Small intestine (tissue), 7 donors: ENCODE data around the gene HOXB4. TPM values are rescaled to one million over a fixed set of nuclear protein-coding genes. Genes with fewer than 3 reads are reported as not detected.

Source experiments
- DNase-seq, 2 donors: peaks; one replicate each; pipeline versions ENCODE4 v3.0.0 to v3.0.0-alpha.2; 2013
- FAIRE-seq: peaks from 2 replicates; lab custom pipeline; 2012; peaks lifted over from hg19 to GRCh38; lab: Jason Lieb, UNC
- H3K27ac ChIP-seq, 3 donors: one replicate each; pipeline ENCODE4 v1.5.1; 2013; ENCODE audit warnings: low read length in 2 of 3, mild to moderate bottlenecking in 2 of 3, control low read depth in 1 of 3, inconsistent platforms in 1 of 3, low read depth in 1 of 3, moderate library complexity in 1 of 3
- H3K27me3 ChIP-seq, 3 donors: one replicate each; pipeline ENCODE4 v1.6.1; 2013; ENCODE audit warnings: low read length in 3 of 3, inconsistent platforms in 1 of 3; ENCODE audit not compliant: control insufficient read depth in 3 of 3, insufficient read depth in 3 of 3
- H3K36me3 ChIP-seq, 3 donors: one replicate each; pipeline ENCODE4 v1.6.1; 2013; ENCODE audit warnings: low read length in 3 of 3, inconsistent platforms in 1 of 3, low read depth in 1 of 3, mild to moderate bottlenecking in 1 of 3, moderate library complexity in 1 of 3; ENCODE audit not compliant: control insufficient read depth in 3 of 3, insufficient read depth in 2 of 3
- H3K4me1 ChIP-seq, 3 donors: one replicate each; pipeline ENCODE4 v1.6.1; 2013; ENCODE audit warnings: low read length in 2 of 3, inconsistent platforms in 1 of 3, low read depth in 1 of 3, mild to moderate bottlenecking in 1 of 3, moderate library complexity in 1 of 3; ENCODE audit not compliant: control insufficient read depth in 3 of 3, insufficient read depth in 2 of 3
- H3K4me3 ChIP-seq, 3 donors: one replicate each; pipeline ENCODE4 v1.5.1; 2013; ENCODE audit warnings: low read length in 3 of 3, control low read depth in 1 of 3, inconsistent platforms in 1 of 3, low read depth in 1 of 3, mild to moderate bottlenecking in 1 of 3, moderate library complexity in 1 of 3
- H3K9me3 ChIP-seq, 2 donors: one replicate each; pipeline ENCODE4 v1.6.1; 2013; ENCODE audit warnings: low read depth in 1 of 2, low read length in 1 of 2; ENCODE audit not compliant: control insufficient read depth in 2 of 2, insufficient read depth in 1 of 2
- WGBS, 3 donors: extraction: QIAGEN DNeasy Blood & Tissue Kit; methylation state at CpG; one replicate each; pipeline ENCODE4 v1.1.7; 2013; 5-methylcytosine and 5-hydroxymethylcytosine counted together
- polyA plus RNA-seq, 4 donors: library from polyadenylated mRNA; stranded (reverse) in 3 of 4; unstranded in 1 of 4; fragments of 200-250 nt in 3 of 4; fragments of 120-200 nt in 1 of 4; gene quantifications; one replicate each; pipeline versions ENCODE4 v1.2.1 to v1.2.3, GENCODE V29; 2013
- donor health status: healthy with polysubstance abuse.
- donor health status: control.
- donor health status: control.
- donor health status: Bipolar disorder and iron deficiency.
- donor health status: healthy.

HOXB4 gene
- polyA plus RNA-seq, 4 donors: 0.27 to 3.1 (median 2.2) TPM; not detected in 1

DNA sequence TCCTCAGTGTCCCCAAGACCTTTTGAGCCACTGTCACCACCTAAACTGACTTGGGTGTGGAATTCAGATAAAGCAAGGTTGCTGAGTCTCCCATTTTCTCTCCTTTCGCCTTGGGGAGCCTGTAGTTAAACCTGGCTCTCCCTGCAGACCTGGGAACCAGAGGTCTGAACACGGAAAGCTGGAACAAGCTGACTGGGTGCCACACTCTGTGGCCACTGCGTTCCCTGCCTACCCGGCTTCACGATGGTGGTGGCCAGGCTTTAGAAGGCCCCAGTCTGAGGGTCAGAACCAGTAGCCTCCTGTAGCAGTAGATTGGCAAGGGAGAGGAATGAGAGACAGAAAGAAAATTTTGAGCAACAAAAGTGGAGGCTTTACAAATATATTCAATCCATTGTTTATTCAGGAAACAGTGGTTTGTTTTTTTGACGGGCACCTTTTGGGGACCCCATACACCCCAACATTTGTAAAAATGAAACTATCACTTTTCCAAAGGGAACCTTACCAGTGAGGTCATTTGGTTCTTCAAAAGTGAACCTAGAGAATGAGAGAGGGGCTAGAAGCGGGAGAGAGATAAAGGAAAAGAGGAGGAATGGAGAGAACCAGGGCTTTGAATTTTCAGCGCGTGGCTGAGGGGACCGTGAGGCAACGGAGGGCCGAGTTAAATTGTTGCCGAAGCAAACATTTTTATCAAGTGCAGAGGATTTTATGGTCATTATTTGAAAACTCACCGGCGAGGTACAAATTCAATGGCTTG is 38.7 kb upstream of the HOXB4 start:
- Histone ChIP-seq H3K9me3 (no peaks in the 10 kb centered on the region), H3K27ac (no peak overlapping the region), H3K4me3 (no peak overlapping the region), H3K4me1 (peaks cover 0 to 22% (median 0%) of the 10 kb centered on the region in 3 donors), H3K36me3 (no peaks in the 10 kb centered on the region), H3K27me3 (peaks cover 14 to 98% (median 65%) of the 10 kb centered on the region in 3 donors)
- 9 to 39% (median 21%) methylated on average over 15 of the region's 15 CpGs for WGBS, 3 donors
- no peak for FAIRE-seq
- DNase-seq: no peak

GRCh38 chr17:48615963-48616716 is 38.0 kb upstream of the HOXB4 start:
- 14 to 35% (median 24%) methylated on average over 17 of the region's 17 CpGs for WGBS, 3 donors
- DNase-seq: no peak
- Histone ChIP-seq H3K27ac (no peak overlapping the region), H3K36me3 (no peaks in the 10 kb centered on the region), H3K4me3 (peak overlapping the region in 1 of 3 donors; percentile 8), H3K9me3 (no peaks in the 10 kb centered on the region), H3K27me3 (peaks cover 14 to 98% (median 61%) of the 10 kb centered on the region in 3 donors), H3K4me1 (peaks cover 0 to 17% (median 0%) of the 10 kb centered on the region in 3 donors)
- no peak for FAIRE-seq

DNA sequence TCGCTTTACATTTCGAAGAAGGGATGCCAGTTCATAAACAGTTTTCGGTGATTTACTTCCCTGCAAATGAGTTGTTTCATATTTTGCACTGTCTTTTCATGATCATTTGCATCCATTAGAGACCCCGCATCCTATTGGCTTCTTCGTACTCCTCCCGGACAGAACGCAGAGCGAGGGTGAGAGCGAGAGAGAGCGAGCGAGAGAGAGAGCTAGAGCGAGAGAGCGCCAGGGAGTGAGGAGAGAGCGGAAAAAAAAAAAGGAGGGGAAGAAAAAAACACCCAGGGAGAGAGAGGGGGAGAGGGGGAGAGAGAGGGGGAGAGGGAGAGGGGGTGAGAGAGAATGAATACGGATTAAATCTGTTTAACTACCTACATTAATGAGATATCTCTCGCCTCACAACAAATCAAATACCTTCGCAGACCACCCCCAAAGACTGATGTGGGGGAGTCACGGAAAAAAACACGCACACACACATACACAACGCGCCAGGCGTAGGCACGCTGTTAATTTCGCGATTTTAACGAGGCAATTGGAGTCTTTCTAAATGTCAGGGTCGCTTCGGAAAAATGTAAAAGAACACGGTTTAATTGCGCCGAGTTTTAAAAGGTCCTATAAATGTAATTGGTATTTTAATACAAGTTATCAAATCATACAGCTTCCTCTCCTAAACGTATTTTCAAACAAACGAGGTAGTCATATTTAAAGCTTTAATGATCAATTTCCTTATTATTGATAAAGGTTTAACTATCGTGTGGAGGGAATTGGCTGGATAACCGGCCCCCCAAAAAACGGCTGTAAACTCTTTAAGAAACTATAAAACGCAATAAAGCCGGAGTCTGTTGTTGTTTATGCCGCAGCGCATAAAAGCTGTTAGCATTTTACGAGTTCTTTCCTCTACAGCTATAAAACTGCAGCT is 37.2 kb upstream of the HOXB4 start, which contains the start of gene HOXB8:
Gene HOXB8 (minus strand): TSS at position 246 of the 916 bp plus-strand sequence. CDS start 588 bp downstream, outside the sequence.
- 16 to 19% (median 16%) methylated on average over 41 of the region's 41 CpGs for WGBS, 3 donors
- no peak for FAIRE-seq
- Histone ChIP-seq H3K27me3 (peaks cover 14 to 98% (median 53%) of the 10 kb centered on the region in 3 donors), H3K4me3 (peak within 1 kb of the TSS; percentile 7 to 41 (median 21)), H3K36me3 (no peaks in the 10 kb centered on the region), H3K27ac (no peak within 1 kb of the TSS), H3K4me1 (peaks cover 0 to 23% (median 0%) of the 10 kb centered on the region in 3 donors), H3K9me3 (no peaks in the 10 kb centered on the region)
- no peak for DNase-seq

DNA sequence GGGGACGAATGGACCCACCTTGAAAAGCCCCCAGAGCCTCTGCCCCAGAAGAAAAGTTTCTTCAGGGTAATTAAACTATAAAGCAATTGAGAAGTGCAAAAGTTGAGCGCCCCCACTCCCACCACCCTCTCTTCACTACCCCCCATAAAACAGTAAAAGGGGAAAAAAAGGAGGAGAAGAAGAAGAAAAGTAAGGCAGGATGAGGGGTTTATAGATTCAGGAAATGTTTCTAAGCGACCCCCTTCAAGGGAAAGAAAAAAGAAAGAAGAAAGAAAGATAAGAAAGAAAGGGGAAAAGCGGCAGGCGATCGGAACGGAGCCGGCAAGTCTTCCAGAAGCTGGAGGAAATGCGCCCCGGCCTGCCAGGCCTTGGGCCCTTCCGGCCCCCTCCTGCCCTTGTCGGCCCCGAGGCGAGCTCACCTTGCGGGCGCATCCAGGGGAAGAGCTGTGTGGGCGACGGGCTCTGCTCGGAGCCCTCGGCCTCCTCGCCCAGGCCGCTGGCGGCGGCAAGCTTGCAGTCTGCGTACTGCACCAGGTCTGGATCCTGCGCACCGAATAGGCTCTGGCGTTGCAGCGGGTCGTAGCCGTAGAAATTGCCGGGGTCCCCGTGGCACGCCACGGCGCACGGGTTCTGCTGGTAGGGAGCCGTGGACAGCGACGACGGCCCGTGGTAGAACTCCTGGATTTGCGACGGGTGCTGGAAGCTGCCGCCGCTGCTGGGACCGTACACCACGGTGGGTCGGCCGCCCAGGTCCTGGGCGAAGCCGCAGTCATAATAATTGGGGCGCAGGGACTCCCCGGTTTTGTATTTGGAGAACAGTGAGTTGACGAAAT is 35.9 kb upstream of the HOXB4 start:
- DNase-seq (no peak), FAIRE-seq (no peak)
- H3K9me3 ChIP-seq: no peaks in the 10 kb centered on the region
- no peaks in the 10 kb centered on the region for H3K36me3 ChIP-seq
- peaks cover 14 to 98% (median 51%) of the 10 kb centered on the region in 3 donors for H3K27me3 ChIP-seq
- H3K4me3 ChIP-seq: peak overlapping the region; percentile 7 to 41 (median 21)
- 5 to 8% (median 8%) methylated on average over 55 of the region's 55 CpGs for WGBS, 3 donors
- no peak overlapping the region for H3K27ac ChIP-seq
- H3K4me1 ChIP-seq: peaks cover 0 to 21% (median 0%) of the 10 kb centered on the region in 3 donors

DNA sequence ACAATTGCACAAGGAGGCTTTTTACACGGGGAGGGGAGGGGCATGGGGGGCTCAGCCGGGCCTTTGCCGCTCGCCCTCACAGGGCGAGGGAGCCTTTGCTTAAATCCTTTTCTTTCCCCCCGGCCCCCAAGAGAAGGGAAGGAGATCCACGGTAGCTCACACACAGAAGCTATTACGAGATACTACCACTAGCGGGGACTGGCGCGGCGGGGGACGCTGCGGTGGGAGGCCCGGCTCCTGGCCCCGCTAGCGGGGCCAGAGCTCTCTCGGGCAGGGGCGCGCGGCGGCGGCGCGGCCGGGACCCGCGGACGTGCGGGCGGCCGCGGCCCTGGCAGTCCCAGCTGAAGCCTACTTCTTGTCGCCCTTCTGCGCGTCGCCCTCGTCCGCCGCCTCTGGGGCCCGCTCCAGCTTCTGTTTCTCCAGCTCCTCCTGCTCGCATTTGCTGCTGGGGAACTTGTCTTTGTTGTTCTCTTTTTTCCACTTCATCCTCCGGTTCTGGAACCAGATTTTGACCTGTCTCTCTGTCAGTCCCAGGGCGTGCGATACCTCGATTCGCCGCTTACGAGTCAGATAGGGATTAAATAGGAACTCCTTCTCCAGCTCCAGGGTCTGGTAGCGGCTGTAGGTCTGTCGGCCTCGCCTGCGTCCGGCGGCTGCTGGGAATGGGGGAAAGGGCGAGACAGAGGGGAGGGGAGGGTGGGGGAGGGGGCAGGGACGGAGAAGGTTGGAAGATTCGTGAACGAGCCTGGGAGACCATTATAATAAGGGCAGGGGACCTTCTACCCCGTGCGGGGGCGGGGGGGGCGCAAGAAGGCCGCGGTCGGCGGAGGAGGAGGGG is 34.9 kb upstream of the HOXB4 start:
- Histone ChIP-seq H3K27ac (peak overlapping the region in 1 of 3 donors; percentile 62), H3K36me3 (no peaks in the 10 kb centered on the region), H3K4me3 (peak overlapping the region; percentile 16 to 36 (median 25)), H3K9me3 (no peaks in the 10 kb centered on the region), H3K4me1 (peaks cover 0 to 16% (median 0%) of the 10 kb centered on the region in 3 donors), H3K27me3 (peaks cover 14 to 98% (median 53%) of the 10 kb centered on the region in 3 donors)
- WGBS, 3 donors: 2 to 10% (median 9%) methylated on average over 61 to 67 of the region's 67 CpGs
- DNase-seq (peak in 1 of 2 donors; percentile 62), FAIRE-seq (no peak)

GRCh38 chr17:48612456-48612853 is 34.3 kb upstream of the HOXB4 start:
- Histone ChIP-seq H3K4me1 (peaks cover 0 to 16% (median 0%) of the 10 kb centered on the region in 3 donors), H3K27me3 (peaks cover 10 to 98% (median 47%) of the 10 kb centered on the region in 3 donors), H3K27ac (peak overlapping the region in 1 of 3 donors; percentile 24), H3K36me3 (peaks cover 0 to 3% (median 0%) of the 10 kb centered on the region in 3 donors), H3K4me3 (peak overlapping the region; percentile 16 to 30 (median 25)), H3K9me3 (no peaks in the 10 kb centered on the region)
- DNase-seq (no peak), FAIRE-seq (no peak)
- 7 to 10% (median 9%) methylated on average over 15 of the region's 15 CpGs for WGBS, 3 donors
